Activated CD4-positive, CD25-positive, alpha-beta regulatory T cell treated with anti-CD3 and anti-CD28 coated beads, Interleukin-2, amount 50 U/mL, for 16 hours (primary cell): ENCODE measurements around the gene LIPK.
"Not testable (repeated sequence)": the region's sequence is repeated elsewhere in the genome, so short reads cannot be mapped to it uniquely, and the experiment has no call there.

Source experiments
- DNase-seq: peaks from one replicate; pipeline ENCODE4 v3.0.0-alpha.2; 2020; ENCODE audit warnings: low read depth, low spot score

The LIPK gene

DNA sequence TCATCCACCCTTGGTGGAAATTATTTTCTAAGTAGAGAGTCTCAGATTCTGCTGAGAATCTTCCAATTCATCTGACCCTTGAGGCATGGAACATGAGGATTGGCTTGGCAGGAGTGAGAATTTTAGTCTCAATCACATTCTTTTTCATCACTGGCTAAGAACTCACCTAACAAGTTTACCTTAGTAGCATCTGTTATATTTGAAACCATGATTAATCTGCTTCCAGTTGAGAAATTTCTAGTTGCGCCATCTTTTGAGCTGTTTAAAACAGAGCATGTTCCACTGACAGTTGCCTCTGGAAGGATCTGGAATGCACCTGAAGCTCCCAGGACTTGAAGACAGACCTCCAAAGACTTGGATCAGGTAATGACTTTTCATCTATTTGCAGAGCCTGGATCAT, at the start of gene LIPK:
LIPK (plus strand) TSS at position 292 of the 400 bp plus-strand sequence. CDS start 18,295 bp downstream, outside the sequence.
- DNase-seq = no peak

DNA sequence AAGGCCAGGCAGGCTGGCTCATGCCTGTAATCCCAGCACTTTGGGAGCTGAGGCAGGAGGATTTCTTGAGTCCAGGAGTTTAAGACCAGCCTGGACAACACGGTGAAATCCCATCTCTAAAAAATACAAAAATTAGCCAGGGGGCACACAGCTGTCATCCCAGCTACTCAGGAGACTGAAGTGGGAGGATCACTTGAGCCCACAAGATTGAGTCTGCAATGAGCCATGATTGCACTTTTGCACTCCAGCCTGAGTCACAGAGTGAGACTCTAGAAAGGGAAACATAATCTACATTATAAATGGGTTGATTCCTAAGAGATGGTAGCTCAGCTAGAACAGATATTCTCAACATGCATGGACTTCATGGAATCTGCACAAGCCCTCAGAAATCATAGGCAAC, 48.1 kb upstream of the LIPK start:
- no peak for DNase-seq

GRCh38 chr10:88659725-88660597, 46.1 kb upstream of the LIPK start:
- DNase-seq = no peak

GRCh38 chr10:88660598-88660884, 45.5 kb upstream of the LIPK start:
- DNase-seq = no peak

- DNase-seq = no peak
These were observed 45.0 kb upstream of the LIPK start for GRCh38 chr10:88661018-88661417.

DNA sequence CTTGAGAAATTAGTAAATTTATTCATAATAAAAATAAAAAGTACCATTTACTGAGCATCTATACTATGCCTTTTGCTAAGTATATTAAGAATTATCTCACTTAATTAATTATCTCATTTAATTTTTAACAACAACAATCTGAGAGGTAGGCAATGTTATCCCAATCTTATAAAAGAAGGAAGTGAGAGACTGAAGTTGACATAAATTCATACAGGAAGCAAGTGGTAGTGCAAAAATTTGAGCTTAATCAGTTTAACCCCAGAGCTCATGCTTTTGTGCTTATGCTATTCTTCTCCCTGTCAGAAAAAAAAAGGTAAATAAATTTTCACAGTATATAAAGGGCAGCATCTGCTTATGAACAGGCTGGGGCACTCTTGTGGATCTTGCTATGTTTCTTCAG, 44.5 kb upstream of the LIPK start:
- DNase-seq = no peak

- DNase-seq = not testable (repeated sequence)
These were observed 42.9 kb upstream of the LIPK start for GRCh38 chr10:88663153-88663552.

- no peak for DNase-seq
These were observed 41.9 kb upstream of the LIPK start, which contains the start of gene LIPF for GRCh38 chr10:88664142-88664541. LIPF (plus strand) TSS chr10:88664442; CDS start chr10:88667298, 2,856 bp downstream.

- no peak for DNase-seq
These were observed 37.6 kb upstream of the LIPK start for GRCh38 chr10:88668465-88668864.

DNA sequence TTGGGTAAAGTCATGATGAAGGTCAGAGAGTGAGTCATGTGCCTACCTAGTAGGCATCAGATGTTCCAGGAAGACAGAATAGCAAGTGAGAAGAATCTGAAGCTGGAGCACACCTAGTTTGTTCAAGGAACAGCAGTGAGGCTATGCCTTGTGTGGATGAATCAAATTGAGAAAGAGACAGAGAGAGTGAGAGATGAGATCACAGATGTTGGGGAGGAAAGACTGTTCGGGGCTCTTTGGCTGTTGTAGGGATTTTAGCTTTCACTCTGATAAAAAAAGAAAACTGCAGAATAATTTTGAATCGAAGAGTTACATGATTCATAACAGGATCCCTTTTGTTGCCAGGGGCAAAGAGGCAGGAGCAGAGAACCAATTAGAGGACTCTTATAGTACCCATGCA, 35.6 kb upstream of the LIPK start:
- no peak for DNase-seq

GRCh38 chr10:88672041-88672440, 34.0 kb upstream of the LIPK start:
- DNase-seq = no peak

DNA sequence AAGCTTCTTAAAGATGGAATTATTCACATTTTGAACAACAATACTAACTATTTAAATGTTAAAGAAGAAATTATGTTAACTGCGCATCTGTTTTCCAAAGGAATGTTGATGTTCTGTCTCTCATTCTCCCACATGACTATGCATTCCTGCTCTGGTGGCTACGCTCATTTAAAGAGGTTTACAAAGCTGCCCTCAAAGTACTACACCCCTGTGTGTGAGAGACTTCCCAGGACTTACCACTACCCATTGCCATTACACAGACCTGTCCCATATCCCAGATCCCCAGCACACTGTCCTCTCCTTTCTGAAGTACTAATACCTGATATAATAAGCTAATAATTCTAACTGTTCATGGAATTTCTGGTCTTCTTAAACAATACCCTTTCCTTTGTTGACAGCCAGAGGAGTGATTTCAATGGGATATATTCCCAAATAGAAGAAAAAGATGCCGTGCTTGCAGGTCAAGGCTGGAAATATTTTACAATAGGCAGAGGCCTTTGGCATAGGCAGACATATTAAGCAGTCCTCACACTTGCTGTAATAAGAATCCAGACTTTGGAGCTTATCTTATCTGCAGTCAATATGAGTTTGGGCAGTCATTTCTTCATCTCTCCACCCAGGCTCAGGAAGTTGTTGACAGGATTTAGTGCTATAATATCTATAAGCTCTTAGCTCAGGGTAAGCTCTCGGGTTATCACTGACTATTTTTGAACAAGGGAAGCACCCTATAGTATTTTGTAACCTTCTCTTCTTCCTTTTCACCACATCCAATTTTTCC, 29.6 kb upstream of the LIPK start:
- no peak for DNase-seq

DNA sequence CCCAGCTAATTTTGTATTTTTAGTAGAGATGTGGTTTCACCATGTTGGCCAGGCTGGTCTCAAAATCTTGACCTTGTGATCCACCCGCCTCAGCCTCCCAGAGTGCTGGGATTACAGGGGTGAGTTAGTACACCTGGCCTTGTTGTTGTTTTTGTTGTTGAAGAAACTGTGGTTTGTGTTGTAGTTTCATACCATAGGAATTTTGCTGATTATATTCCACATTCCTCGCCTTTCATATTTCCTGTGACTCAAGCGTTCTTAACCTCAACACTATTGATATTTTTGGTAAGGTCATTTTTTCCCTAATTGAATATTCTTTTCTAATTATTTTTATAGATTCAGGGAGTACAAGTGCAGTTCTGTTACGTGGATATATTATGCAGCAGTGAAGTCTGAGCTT, 25.1 kb upstream of the LIPK start:
- DNase-seq = no peak

DNA sequence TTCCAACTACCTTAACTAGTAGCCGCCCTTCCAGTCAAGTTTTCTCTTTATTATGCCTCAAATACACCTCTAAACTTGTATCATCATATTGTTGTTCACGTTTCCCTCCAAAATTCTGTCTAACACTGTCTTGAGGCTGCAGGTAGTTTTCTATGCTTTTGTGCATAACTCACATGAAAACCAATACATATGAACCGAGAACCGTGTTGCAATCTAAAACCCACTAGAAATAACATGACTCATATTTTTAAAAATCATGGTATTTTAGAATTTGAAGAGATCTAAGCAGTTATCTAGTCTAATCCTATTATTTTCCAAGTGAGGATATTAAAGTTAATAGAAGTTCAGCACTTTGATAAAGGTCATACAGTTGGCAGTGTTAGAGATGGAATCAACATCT, 23.6 kb upstream of the LIPK start:
- no peak for DNase-seq

- DNase-seq = no peak
These were observed 18.1 kb upstream of the LIPK start for GRCh38 chr10:88687853-88688467.

- DNase-seq = no peak
These were observed 16.7 kb upstream of the LIPK start for GRCh38 chr10:88689366-88689765.

- no peak for DNase-seq
These were observed 12.5 kb upstream of the LIPK start for GRCh38 chr10:88693392-88694020.

DNA sequence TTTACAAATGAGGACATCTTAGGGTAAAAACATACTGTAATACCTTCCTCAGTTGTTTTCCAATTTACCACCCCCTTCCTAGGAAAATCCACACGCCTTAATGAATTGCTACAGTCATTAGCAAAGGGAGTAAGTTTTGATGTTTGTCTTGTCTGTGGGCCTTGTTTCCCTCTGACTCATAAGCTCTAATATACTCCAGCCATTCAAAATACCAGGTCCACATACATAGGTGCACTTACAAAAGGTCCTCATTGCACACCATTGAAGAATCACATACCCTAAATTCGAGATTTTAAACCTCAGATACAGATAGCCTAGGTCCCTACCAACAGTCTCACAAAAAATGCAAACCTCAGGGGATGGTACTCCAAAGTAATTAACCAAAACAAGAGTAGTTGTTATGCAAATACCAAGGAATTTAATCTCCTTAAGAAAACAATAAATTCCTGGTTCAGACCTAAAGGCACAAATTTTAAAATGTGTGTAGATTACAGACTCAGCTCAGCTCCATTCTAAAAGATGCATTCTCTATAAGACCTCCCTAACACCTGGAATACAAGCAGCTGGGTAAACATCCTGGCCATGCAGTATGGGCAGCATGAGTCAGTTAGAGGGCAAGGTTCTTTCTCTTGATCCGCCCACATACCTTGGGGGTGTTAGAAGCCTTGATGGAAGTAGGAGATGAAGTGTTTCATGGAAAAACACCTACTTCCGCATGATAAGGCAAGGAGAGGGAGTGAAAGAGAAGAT, 3.0 kb upstream of the LIPK start:
- DNase-seq = no peak

- no peak for DNase-seq
These were observed 1.5 kb downstream of the LIPK start for GRCh38 chr10:88707429-88708155.

DNA sequence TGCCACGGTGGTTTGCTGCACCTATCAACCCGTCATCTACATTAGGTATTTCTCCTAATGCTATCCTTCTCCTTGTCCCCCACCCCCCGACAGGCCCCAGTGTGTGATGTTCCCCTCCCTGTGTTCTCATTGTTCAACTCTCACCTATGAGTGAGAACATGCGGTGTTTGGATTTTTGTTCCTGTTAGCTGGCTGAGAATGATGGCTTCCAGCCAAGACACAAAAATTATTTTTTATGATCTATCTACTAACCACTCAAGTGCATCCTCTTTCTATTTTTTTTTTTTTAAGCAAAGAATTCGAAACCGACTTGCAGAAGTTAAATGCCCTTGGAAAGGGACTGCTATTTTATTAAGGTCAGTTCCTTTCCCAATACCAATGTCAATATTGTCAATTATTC, 3.3 kb downstream of the LIPK start:
- DNase-seq = not testable (repeated sequence)

DNA sequence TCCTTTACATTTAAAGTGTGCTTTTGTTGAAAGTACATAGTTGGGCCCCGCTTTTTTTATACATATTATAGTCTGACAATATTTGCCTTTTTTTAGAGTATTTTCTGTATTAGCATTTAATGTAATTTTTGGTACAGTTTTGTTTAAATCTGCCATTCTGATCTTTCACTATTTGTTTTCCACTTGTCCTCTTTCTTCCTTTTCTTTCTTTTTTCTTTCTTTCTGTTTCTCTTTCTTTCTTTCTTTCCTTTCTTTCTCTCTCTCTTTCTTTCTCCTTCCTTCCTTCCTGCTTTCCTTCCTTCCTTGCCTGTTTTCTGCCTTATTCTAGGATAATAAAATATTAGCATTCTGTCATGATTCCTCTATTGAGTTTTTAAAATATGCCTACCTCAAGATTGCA, 9.5 kb downstream of the LIPK start:
- no peak for DNase-seq
